Stimulated activated CD4-positive, alpha-beta T cell treated with anti-CD3 and anti-CD28 coated beads, Interleukin-15, amount 100 ng/mL, for 1 hour (primary cell): ENCODE results near the gene LRCH1.

Experiments used
- DNase-seq, 2 donors: peaks; one replicate each; pipeline ENCODE4 v3.0.0-alpha.2; 2020; ENCODE audit warnings: low read depth in 1 of 2, low spot score in 1 of 2

LRCH1 gene

DNA sequence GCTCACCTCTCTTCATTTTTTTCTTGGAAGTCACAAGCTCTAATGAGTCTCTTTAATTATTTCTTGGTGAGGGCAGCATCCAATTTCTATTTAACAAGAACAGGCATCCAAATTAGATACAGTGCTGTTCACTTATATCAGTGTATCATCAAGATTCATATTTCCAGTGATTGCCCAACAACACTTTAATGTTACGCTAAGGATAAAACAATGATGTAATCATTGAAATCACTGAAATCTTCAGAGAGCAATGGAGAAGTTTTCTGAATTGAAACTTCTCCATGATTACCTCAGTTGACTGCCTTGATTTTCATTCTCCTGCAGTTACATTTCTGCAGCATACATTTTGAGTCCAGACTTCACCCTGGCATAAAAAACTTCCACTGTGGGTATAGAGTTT, 17.1 kb upstream of the LRCH1 start:
- DNase-seq, result no peak

DNA sequence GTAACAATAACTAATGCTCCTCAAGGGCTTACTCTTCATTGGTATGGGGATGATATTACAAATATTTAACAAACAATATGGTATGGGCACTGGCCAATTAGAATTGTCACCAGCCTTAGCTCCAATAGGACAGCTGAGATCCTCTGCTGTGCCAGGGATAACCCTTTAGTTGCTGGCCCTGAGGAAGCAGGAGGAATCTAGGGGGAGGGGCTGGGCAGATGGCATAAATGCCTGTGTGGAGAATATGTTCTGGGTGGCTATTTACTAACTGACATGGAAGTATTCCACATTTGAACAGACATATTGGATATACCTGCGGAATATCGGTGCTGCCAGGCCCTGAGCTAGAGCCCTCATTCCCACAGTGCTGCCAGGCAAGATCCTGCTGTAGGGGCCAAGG, 16.6 kb upstream of the LRCH1 start:
- no peak for DNase-seq

DNA sequence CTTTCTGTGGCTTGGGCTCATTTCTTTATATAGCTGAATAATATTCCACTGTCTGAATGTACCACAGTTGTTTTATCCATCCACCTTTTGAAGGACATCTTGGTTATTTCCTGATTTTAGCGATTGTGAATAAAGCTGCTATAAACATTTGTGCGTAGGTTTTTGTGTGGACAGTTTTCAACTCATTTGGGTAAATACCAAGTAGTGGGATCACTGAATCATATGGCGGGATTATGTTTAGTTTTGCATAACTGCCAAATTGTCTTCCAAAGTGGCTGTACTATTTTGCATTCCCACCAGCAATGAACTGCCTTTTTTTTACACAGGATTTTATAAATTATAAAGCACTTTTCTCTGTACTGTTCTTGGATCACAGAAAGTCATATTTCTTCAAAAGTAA, 13.7 kb upstream of the LRCH1 start:
- DNase-seq, result no peak

DNA sequence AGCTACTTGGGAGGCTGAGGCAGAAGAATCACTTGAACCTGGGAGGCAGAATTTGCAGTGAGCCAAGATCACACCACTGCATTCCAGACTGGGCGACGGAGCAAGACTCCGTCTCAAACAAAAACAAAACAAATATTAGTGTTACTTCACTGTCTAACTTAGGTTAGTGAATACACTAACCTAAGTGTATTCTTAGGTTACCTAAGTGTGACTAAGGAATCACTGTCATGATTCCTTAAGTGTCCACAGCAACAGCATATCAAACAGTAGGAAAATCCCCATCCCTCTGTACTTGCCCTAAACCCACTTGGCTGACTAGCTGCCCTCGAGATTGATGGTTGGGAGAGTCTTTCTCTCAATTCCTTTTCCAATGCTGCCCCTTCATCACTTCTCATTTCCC, 11.8 kb upstream of the LRCH1 start:
- no peak for DNase-seq

DNA sequence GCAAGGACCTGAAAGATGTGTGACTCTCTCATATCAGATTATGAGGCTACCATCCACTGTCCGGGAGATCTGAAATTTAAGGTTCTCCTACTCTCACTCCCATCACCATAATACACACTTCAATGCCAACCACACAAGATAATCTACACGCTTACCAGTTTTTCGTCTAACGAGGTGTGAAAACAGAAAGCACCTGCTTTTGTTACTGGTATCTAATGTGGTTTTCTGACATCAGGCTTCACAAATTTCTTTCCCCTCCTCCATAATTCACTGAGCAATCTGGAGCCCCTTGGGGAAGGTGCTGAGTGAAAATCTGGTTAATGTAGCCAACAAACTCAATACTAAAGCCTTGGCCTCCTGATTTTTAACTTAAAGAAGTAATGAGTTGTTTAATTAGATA, 10.1 kb upstream of the LRCH1 start:
- DNase-seq, result no peak

DNA sequence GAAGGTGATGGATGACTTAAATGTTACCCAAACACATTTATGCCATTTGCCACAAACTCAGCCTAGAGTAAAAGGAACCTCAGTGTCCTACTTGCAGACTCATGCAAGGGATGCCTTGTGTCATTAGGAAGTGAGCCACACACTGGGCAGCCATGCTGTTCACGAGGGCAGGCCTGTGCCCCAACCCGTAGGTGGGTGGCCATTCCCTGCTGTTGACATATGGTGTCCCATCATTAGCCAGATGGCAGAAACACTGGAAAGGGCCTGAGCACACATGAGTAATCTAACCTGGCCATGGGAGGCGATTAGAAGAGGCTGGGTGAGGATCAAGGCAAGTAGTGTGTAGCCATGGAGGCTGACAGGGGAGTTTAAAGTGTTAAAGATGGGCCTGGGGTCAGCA, 9.7 kb upstream of the LRCH1 start:
- DNase-seq, result no peak

DNA sequence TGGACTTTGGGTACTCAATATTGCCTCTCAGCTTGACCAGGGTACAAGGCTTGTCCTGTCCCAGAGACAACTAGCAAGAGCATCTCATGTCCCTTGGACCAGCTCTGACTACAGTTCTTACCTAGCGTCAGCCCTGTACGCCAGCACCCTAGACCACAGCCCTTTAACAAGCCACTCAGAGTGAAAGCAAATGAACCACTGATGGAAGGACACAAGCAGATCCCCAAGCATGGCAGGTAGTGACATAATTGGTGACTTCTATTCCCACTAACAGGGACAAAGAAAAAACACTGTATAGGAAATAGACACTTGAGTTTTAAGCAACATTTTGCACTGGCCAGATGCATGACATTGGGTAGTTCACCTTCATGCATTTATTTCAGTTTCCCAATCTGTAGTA, 8.8 kb upstream of the LRCH1 start:
- no peak for DNase-seq

DNA sequence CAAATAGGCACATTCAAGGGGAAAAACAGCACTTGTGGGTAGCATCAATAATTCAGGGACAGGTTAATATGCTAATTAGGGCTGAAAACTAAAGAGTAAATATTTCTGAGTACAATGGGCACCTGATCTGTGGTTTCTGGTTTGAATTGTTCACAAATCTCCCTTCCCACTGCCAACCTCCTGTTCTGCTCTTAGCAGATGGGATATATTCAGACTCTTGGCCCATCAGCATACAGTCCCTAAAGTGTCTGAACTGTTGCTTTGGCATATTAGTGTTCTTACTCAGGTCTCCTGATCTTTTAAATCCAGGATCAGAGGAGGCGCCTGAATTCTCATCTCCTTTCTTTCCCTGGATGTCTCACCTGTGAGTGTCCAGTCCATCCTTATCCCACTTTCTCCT, 8.2 kb upstream of the LRCH1 start:
- DNase-seq, result no peak

DNA sequence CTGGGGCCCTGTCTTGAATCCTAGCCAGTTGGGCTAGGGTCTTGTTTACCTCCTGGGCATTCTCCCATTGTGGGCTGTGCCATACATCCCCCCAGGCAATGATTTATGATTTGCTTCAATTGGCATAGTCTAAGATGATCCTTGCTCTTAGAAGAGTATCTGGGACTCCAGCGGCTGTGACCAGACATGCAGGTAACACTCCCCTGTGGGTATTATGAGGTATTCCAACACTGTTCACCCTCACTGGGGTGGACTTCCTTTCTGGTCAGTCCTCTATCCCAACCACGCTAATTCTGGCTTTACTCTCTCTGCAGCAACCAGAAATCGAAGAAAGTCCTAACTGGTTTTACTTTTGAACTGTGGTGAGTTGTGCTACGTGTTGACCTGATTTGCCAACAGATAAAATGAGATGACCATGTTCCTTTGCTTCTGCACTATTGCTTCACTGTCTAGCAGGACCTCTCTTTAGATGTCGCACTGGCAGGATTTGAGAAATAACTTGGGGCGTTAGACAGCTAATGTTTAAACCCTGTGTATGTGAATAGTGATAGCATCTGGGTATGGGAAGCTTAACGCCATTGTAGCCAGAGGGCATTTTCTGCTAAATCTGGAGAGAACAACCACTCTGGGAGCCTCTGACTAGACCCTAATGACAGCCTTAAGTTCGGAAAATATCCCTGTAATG, 6.7 kb upstream of the LRCH1 start:
- DNase-seq, result no peak

DNA sequence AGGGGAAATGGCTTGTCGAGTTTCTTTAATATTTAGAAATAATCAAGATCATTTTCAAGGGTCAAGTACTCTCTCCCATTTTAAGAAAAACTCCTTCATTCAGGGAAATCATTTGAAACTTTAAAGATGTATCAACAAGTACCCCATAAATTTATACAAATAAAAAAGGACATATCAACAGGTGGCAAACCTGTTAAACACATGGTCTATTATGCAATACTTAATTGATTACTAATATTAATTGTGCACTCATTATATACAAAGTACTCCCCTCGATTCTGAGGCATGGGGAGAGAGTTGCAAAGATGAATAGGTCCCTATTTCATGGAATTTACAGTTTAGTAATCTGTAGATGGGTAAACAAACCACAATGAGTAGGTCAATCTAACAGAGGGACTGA, 2.1 kb upstream of the LRCH1 start:
- no peak for DNase-seq

DNA sequence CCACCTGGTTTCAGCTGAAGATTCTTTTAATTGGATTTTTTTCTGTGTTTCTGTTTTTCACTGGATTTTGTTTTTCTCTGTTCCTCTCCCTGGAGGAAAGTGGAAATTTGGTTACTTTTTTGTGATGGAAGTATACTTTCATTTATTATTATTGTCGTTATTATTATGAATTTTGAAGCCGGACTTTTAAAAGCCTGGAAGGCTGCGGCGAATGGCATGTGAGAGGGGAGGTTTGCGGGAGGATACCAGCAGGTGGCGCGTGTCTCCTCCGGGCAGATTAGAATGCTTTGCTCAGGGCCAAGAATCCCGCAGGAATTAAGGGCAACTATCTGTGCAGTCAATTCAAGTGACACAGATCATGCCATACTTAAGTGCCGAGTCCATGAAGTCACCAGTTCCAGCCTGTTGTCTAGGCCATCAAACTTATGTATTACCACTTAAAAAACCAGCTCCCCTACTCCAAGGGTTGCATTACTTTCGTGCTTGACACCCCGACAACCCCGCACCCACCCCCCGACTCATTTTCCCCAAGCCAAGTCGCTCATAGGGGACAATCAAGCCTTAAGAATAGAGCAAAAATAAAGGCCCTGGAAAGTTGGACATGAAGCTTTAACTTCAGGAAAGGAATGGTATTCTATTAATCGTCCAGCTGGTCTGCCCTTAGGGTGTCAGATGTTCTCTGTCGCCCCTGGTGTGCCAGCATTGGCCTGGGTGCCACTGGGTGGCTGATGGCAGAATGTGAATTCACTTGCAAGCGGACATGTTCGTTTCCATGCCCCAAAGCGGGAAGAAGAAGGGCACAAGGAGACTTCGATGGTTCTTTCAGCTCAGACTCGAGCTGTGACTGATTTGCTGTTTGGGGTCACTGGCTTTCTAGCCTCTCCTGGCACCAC, 1.3 kb upstream of the LRCH1 start:
- peak; percentile 23 to 53 for DNase-seq

DNA sequence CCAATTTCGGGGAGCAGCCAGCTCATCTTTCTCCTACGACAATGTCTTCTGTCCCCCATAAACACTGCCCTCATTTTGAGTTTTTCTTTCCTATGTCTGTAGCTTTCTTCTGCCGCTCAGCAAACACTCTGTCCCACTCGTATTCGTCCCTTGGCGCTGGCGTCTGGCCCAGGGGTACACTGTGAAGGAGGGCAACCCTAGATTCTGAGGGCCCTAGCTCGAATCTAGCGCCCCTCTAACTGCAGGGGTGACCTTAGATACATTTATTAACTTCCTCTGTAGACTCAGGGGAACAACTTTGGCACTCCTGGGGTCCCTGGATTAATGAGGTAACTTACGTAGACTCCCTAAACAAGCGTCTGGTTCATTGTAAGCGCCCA, 677 bp upstream of the LRCH1 start:
- no peak for DNase-seq

DNA sequence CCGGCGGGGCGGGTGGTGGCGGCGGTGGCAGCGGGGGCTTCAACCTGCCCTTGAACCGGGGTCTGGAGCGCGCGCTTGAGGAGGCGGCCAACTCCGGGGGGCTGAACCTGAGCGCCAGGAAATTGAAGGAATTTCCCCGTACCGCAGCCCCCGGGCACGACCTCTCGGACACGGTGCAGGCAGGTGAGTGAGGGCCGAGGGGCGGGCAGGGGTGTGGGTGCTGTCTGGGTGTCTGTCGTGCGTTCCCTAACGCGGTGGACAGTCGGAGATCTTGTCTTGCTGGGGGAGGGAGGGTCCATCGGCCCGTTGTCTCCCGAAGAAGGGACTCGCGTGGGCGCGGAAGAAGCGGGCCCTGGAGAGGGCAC, 533 bp downstream of the LRCH1 start:
- peak in 1 of 2 donors; percentile 18 for DNase-seq

DNA sequence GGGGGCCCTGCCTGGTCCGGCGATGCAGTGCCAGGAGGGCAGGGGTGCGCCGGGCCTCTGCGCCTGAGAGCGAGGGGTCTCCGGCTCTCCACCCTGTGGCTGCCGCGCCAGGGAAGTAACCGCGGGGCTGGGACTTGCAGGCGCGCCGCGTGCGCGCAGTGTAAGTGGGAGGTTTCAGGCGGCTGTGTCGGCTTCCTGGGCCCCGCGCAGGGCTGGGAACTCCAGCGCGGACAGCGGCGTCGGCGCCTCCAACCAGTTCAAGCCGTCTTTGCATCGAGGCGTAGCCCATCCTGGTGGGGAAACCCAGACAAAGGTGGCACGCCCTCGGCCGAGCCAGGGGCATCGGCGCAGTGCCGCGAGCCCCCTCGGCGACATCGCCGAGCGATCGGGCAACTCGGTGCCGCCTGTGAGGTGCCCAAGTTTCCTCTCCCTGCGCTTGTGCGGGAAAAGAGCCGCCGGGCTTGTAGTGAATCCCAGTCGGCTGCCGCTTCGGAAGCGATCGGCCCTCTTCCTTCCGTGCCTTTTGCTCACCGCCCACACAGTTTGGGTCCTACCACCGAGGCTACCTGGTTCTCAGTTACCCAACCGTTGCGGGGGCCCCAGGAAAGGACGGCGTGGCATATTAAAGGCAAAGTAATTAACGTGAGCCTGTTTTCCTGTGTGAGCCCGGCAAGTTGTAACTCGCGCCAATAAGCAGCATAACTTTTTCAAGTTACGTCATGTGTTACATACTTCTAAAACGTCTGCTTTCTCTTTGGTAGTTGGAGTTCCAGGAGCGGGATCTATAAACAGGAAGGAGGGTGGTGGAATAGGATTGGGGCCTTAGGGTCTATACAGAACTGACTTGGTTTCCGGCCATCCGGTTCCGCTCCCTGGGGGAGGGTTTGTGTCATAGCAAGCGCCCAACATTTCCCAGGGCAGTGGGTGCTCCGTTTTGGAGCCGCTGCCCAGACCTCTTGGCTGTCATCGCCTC, 1.2 kb downstream of the LRCH1 start:
- DNase-seq, result peak; percentile 31 to 63

DNA sequence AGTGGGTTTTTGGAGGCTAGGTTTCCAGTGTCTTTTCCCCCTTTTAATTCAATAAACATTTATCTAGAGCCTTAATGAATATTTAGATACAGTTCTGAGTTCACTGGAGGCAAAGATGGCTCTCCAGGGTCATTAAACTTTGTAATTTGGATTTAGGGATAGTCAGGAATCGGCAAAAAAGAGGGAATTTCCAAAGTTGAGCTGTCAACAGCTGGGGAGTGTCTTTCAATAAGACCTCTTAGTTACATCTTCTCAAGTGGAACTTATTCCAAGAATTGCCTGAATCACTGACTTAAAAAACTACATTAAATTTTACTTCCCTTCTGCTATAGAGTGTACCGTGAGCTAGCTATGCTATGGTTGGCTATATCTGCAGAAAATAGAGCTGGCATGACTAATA, 2.0 kb downstream of the LRCH1 start:
- DNase-seq, result no peak

DNA sequence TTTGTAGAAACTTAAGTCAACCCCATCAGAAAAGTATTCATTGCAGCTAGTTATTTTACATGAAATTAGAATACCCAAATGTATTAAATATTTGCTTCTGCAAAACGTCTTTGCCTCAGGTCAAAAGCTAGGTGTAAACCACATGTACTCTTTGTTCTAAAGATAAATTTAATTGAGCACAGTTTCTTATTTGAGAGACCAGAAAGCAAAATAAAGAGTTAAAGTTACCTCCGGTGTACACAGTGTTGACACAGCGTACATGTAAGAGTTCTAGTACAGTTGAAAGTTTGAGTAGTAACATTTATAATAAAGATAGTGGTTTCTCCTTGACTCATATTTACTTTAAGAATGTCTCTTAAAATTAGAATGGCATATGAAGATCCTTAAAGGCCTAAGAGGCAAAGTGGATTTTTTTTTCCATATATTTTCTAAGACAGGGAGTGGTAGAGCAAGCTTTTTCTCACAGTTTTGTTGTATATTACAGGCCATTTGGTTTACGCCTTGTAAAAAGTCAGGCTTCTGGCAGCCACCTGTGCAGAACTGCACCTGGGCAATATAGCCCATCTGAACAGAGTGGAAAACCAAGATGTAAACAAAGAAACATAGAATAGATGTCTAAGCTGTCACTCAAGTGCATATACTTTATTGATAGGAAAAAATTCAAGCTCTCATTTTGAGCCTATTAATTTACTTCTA, 2.9 kb downstream of the LRCH1 start:
- DNase-seq, result no peak

DNA sequence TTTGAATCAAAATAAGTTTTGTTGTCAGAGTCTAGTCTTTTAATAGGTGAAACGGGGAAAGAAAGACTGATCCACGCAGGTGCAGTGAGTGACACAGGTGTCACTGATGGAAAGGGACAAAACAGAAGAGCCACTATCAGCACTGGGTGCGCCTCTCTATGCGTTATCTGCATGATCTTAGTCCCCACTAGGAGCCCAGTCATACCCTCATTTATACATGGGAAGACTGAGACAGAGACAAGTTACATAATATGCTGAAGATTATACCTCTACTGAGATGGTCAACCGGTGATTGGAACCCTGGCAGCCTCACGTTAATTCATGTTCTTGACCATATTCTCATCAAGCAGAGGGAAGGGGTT, 3.4 kb downstream of the LRCH1 start:
- DNase-seq, result no peak

DNA sequence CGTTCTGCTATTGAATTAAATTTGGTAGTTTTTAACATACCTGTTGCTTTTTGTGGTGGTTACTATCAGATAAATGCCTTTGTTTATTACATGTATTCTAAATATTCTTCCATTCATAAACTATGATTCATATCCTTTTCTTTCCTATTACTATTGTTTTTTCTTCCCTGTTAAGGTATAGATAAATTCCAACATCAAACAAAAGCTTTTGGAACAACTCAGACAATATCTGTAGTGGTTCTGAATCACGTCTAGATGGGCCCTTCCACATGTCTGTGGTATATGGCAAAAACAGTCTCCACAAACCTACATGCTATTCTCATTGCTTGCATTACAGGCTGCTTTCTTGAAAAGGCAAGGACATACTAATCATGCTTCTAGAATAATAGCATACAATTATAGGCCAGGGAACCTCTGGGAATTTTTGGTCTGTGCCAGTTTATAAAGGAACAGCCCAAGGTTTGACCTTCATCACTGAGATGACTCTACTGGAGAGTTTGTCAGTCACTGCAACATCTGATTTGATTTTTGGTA, 6.4 kb downstream of the LRCH1 start:
- DNase-seq, result no peak

DNA sequence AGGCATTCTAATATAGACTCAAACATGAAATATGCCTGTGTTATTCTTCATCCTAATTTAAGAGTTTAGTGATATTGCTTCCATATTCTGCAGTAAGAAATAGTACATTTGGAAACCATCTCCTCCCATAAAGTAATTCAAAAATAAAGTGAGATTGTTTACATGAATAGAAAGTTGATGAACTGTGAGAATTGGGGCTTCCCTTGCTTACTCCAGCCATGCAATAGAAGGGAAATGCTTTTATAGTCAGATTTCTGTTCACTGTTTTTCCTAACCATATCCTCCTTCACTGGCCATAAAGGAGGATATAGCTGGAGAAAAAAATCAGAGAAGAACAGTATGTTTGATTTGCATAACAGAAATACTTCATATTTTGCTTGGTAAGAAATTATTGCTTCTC, 7.8 kb downstream of the LRCH1 start:
- DNase-seq, result no peak

DNA sequence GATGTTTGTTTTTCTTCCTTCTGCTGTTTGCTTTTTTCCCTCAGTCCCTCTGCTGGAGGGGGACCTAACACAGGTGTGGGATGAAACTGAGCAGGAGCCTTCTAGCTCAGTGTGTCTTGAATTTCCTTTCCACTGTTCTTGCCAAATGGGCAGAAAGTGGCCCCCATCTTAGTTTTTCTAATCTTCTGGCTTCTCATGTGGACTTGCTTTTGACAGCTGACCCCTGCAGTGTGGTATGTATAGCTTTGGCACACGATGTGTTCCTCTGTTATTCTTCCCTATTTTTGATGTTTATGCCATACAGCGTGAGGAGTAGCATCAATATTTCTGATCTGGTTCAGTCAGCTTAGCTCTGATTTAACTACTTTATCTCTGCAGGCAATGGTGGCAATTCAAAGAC, 8.3 kb downstream of the LRCH1 start:
- DNase-seq, result no peak

DNA sequence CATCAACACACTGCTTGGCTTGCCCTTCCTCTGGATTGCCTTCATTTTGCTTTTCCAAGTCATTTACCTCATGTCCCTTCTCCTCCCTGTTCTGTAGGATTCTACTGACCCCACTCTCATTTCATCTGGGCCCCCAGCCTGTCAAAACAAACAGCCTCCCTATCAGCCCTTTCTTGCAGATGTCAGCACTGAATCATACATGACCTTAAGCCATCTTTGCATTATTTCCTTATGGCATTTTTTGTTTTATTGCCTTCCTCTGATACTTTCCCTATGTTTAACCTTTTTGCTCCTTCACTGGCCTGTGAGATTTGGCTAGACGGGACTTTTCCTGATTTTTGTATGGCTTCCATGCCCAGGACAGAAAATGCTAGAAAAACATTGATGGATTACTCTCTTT, 8.7 kb downstream of the LRCH1 start:
- no peak for DNase-seq
